ENCODE results near the gene RGS6. TPM values are rescaled to one million over a fixed set of nuclear protein-coding genes. Genes with fewer than 3 reads are reported as not detected.

Gene RGS6
- total and polyA plus RNA-seq, 2 of the 4 experiments (the other 2 are of a cell fraction) = not detected

GRCh38 chr14:72053651-72054050 lies 121.4 kb downstream of the RGS6 start:
- no CpG with 5 or more reads among the region's 3 CpGs for whole genome bisulfite sequencing, 2 experiments (ENCODE audit: extremely low coverage in 2 of 2, insufficient read length in 1 of 2)
- Histone ChIP-seq H2BK15ac (ENCODE audit: low read depth, low read length) (no peak overlapping the region), H3K56ac (ENCODE audit: extremely low read depth, insufficient read depth, low read length) (no peak overlapping the region), H3K36me3 (ENCODE audit: control insufficient read depth, insufficient read depth, low read length) (no peaks in the 10 kb centered on the region), H3K9me1 (ENCODE audit: insufficient read depth, low read length) (no peaks in the 10 kb centered on the region), H2BK5ac (ENCODE audit: low read depth, low read length, poor library complexity, severe bottlenecking) (no peak overlapping the region), H4K20me1 (ENCODE audit: insufficient read depth, low read length) (no peaks in the 10 kb centered on the region), H3K27me3 (ENCODE audit: control insufficient read depth, insufficient read depth, low read length) (no peaks in the 10 kb centered on the region), H2AFZ (replicated peaks; ENCODE audit: low read length, poor library complexity) (no peak overlapping the region), H2AK9ac (replicated peaks; ENCODE audit: low read depth, low read length, poor library complexity) (no peak overlapping the region), H3K18ac (ENCODE audit: low read depth, low read length) (no peak overlapping the region), H4K8ac (ENCODE audit: low read depth in 2 of 2, low read length in 2 of 2) (no peak overlapping the region), H3K27ac (ENCODE audit: insufficient read depth, low read length) (no peak overlapping the region), H3K23ac (ENCODE audit: low read depth, low read length) (no peak overlapping the region), H3K14ac (replicated peaks; ENCODE audit: low read depth, low read length) (no peak overlapping the region), H3K4me3 (ENCODE audit: insufficient read depth, low read depth, low read length) (no peak overlapping the region), H4K91ac (ENCODE audit: insufficient read depth, low read depth, low read length) (no peak overlapping the region), H3K79me1 (ENCODE audit: low read depth in 1 of 2, low read length in 2 of 2) (no peaks in the 10 kb centered on the region), H3K4me2 (ENCODE audit: low read depth, low read length) (no peak overlapping the region), H2BK120ac (ENCODE audit: low read depth, low read length) (no peak overlapping the region), H3K9me3 (ENCODE audit: control insufficient read depth, insufficient read depth, low read length) (no peaks in the 10 kb centered on the region), H3K4me1 (ENCODE audit: control insufficient read depth, insufficient read depth, low read length) (no peaks in the 10 kb centered on the region), H2AK5ac (ENCODE audit: low read depth, low read length) (no peak overlapping the region), H3K4ac (ENCODE audit: low read depth, low read length) (no peak overlapping the region), H4K5ac (ENCODE audit: low read depth, low read length) (no peak overlapping the region), H2BK20ac (ENCODE audit: low read depth, low read length) (no peak overlapping the region), H3K9ac (ENCODE audit: low read depth, low read length) (no peak overlapping the region)
- ChIA-PET POLR2A (ENCODE audit: unreplicated experiment) (no interaction called here), CTCF (no interaction called here)
- ATAC-seq (ENCODE audit: low read depth) = no peak
- dilution Hi-C loops (cut with HindIII; ENCODE audit: low sequenced_read_pairs, unreplicated experiment) = no loop called here
- in situ Hi-C loops (cut with MboI; ENCODE audit: low sequenced_read_pairs) = no loop called here
- intact Hi-C loops (cut with micrococcal nuclease) = no loop called here
- TF ChIP-seq MAFK (IDR thresholded peaks at IDR 0.05; ENCODE audit: low read depth, low read length) = peak; percentile 33; the same call in 1 of the 2 replicates
- TF ChIP-seq, protein P1, sequence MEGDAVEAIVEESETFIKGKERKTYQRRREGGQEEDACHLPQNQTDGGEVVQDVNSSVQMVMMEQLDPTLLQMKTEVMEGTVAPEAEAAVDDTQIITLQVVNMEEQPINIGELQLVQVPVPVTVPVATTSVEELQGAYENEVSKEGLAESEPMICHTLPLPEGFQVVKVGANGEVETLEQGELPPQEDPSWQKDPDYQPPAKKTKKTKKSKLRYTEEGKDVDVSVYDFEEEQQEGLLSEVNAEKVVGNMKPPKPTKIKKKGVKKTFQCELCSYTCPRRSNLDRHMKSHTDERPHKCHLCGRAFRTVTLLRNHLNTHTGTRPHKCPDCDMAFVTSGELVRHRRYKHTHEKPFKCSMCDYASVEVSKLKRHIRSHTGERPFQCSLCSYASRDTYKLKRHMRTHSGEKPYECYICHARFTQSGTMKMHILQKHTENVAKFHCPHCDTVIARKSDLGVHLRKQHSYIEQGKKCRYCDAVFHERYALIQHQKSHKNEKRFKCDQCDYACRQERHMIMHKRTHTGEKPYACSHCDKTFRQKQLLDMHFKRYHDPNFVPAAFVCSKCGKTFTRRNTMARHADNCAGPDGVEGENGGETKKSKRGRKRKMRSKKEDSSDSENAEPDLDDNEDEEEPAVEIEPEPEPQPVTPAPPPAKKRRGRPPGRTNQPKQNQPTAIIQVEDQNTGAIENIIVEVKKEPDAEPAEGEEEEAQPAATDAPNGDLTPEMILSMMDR (conservative IDR thresholded peaks at IDR 0.05; ENCODE audit: low read depth, low read length) = no peak
- BruUV-seq (replicated peaks) = no TSS peak
- no peak for DNase-seq
